Testis (tissue), 3 donors: ENCODE data around the gene TMEM236. TPM values are rescaled to one million over a fixed set of nuclear protein-coding genes. Genes with fewer than 3 reads are reported as not detected.

ENCODE experiments used
- DNase-seq: peaks from one replicate; pipeline ENCODE4 v3.0.0-alpha.2; 2019
- H3K27ac ChIP-seq, 2 donors: fragments of 200-600 bp; sonication (generic); one replicate each; pipeline ENCODE4 v1.5.1; 2019
- H3K27me3 ChIP-seq: fragments of 200-600 bp; sonication (generic); one replicate; pipeline ENCODE4 v1.5.1; 2019
- H3K36me3 ChIP-seq: fragments of 200-600 bp; sonication (generic); one replicate; pipeline ENCODE4 v1.5.1; 2017; ENCODE audit warnings: low read depth; ENCODE audit errors: missing control alignments
- H3K4me1 ChIP-seq: fragments of 200-600 bp; sonication (generic); one replicate; pipeline ENCODE4 v1.5.1; 2019
- H3K4me3 ChIP-seq, 2 donors: fragments of 200-600 bp; sonication (generic); one replicate each; pipeline ENCODE4 v1.5.1; 2017 to 2019
- H3K9me3 ChIP-seq: fragments of 200-600 bp; sonication (generic); one replicate; pipeline ENCODE4 v1.5.1; 2017
- POLR2A ChIP-seq: fragments of 450-650 bp; IDR thresholded peaks from one replicate; pipeline ENCODE4 v1.6.1; 2017; ENCODE audit warnings: antibody characterized with exemption, mild to moderate bottlenecking, moderate library complexity
- WGBS, 2 donors: methylation state at CpG; one replicate each; pipeline ENCODE4 v1.1.5; 2018; 5-methylcytosine and 5-hydroxymethylcytosine counted together
- intact Hi-C: fragments of 100-400 bp; cut with DNase I; formaldehyde crosslinking; loops from one replicate; pipeline ENCODE4 v1.15.1; 2023; ENCODE audit warnings: low total_unique reads
- polyA plus RNA-seq: library from polyadenylated mRNA; stranded (reverse); fragments of 350-450 nt; fragmentation: Illumina TruSeq; extraction: RNeasy Lipid Tissue Mini Kit (QIAGEN cat#74804); gene quantifications from one replicate; pipeline ENCODE4 v1.2.3, GENCODE V29; 2014; ENCODE audit warnings: low read depth, low replicate concordance; ENCODE audit not compliant: insufficient read depth
- total RNA-seq, 2 donors: library from RNA; depleted of rRNA; stranded (reverse); fragments of >200 nt; gene quantifications; one replicate each; pipeline ENCODE4 v1.2.3, GENCODE V29; 2016
- TF ChIP-seq, protein P1 (sequence below), 3 experiments: fragments of 450-650 bp in 2 of 3; fragments of 200-600 bp in 1 of 3; sonication (generic) in 1 of 3; IDR thresholded peaks; one replicate each; pipeline ENCODE4 v1.5.1; 2016 to 2019; ENCODE audit warnings: antibody characterized with exemption in 3 of 3, mild to moderate bottlenecking in 2 of 3, moderate library complexity in 1 of 3

The TMEM236 gene
- total and polyA plus RNA-seq, 3 donors from 2014 or later = 0.43 to 0.49 (median 0.47) TPM

DNA sequence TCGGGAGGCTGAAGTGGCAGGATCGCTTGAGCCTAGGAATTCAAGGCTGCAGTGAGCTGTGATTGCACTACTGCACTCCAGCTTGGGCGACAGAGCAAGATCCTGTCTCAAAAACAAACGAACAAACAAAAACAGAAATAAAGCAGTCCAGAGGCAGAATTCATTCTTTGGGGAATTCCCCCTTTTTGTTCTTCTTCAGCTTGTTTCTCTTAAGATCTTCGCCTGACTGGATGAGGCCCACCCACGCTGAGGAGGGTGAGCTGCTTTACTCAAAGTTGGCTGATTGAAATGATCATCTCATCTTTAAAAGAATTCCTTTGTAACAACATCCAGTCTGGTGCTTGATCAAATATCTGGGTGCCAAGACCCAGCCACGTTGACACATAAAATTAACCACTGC lies 67.8 kb downstream of the TMEM236 start:
- no peak for DNase-seq
- Histone ChIP-seq H3K27ac (no peak overlapping the region), H3K27me3 (no peaks in the 10 kb centered on the region), H3K9me3 (no peaks in the 10 kb centered on the region), H3K4me3 (no peak overlapping the region), H3K36me3 (no peaks in the 10 kb centered on the region), H3K4me1 (no peaks in the 10 kb centered on the region)
- intact Hi-C loops = no loop called here
- no peak for TF ChIP-seq POLR2A
- TF ChIP-seq, protein P1, sequence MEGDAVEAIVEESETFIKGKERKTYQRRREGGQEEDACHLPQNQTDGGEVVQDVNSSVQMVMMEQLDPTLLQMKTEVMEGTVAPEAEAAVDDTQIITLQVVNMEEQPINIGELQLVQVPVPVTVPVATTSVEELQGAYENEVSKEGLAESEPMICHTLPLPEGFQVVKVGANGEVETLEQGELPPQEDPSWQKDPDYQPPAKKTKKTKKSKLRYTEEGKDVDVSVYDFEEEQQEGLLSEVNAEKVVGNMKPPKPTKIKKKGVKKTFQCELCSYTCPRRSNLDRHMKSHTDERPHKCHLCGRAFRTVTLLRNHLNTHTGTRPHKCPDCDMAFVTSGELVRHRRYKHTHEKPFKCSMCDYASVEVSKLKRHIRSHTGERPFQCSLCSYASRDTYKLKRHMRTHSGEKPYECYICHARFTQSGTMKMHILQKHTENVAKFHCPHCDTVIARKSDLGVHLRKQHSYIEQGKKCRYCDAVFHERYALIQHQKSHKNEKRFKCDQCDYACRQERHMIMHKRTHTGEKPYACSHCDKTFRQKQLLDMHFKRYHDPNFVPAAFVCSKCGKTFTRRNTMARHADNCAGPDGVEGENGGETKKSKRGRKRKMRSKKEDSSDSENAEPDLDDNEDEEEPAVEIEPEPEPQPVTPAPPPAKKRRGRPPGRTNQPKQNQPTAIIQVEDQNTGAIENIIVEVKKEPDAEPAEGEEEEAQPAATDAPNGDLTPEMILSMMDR (IDR thresholded peaks at IDR 0.05) = no peak
- 77 to 82% methylated on average over 7 of the region's 7 CpGs for WGBS, 2 donors

DNA sequence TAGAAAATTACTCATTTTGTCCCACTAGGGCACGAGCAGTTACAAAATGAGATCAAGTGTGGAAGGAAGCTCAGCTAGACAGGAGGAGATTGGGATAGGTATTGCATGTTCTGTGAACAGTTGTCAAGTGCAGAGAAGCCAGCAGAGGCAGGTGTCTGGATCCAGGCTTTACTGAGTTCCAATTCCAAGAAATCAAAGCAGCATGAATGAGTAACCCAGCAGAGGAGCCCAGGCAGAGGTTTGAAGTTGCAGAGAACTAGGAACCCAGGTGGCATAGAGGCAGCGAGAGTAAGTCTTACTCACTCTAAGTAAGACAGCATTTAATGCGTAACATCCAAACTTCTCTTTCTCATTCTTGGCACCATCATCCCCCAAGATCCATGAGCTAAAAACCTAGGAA lies 68.9 kb downstream of the TMEM236 start:
- intact Hi-C loops = no loop called here
- no peak overlapping the region for H3K27ac ChIP-seq
- H3K9me3 ChIP-seq = no peaks in the 10 kb centered on the region
- H3K36me3 ChIP-seq = no peaks in the 10 kb centered on the region
- H3K4me3 ChIP-seq = no peak overlapping the region
- no peaks in the 10 kb centered on the region for H3K4me1 ChIP-seq
- WGBS, 2 donors = 85 to 93% methylated on average over 3 of the region's 3 CpGs
- no peaks in the 10 kb centered on the region for H3K27me3 ChIP-seq
- no peak for DNase-seq
- no peak for TF ChIP-seq POLR2A
- TF ChIP-seq, protein P1 (IDR thresholded peaks at IDR 0.05) = no peak

DNA sequence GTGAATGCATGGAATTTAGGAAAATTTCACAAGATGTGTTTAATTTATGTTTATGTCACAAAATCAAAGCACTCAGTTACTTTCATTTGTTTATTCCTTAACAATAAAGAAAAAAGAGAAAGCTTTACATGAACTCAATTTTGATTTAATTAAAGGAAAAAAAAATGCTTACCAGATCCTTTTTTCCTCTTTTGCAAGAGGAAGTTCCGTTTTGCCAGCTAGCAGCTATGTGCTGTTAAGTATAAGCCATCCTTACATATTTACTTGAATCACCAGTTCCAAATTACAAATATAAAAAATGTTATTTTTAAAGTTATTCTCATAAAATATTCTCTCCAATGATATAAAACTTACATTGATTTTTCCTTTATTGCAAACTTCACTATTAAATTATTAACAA lies 69.9 kb downstream of the TMEM236 start:
- intact Hi-C loops = no loop called here
- Histone ChIP-seq H3K27ac (no peak overlapping the region), H3K9me3 (no peaks in the 10 kb centered on the region), H3K4me1 (no peaks in the 10 kb centered on the region), H3K36me3 (no peaks in the 10 kb centered on the region), H3K27me3 (no peaks in the 10 kb centered on the region), H3K4me3 (no peak overlapping the region)
- DNase-seq = no peak
- no peak for TF ChIP-seq POLR2A
- TF ChIP-seq, protein P1 (IDR thresholded peaks at IDR 0.05) = no peak
- 81 to 85% methylated on average over 1 of the region's 1 CpG for WGBS, 2 donors

DNA sequence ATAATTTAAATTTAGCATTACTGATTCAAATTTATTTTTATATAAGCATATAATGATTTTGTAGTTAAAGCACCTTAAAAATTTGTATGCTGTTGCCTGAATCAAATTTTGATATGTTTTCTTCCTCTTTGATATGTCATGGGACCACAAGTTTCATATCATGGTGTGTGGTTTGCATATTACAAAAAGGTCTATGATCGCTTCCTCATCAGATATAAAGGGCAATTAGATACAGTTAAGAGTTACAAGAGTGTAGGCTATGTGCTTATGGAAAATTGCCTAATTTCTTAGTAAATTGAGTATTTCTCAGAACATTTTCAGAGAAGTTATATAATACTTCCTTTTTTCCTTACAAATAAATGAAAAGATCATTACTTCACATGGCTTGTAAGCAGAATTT lies 79.3 kb downstream of the TMEM236 start:
- TF ChIP-seq, protein P1 (IDR thresholded peaks at IDR 0.05) = no peak
- TF ChIP-seq POLR2A = no peak
- 77 to 80% methylated on average over 1 of the region's 1 CpG for WGBS, 2 donors
- no peaks in the 10 kb centered on the region for H3K9me3 ChIP-seq
- no peak for DNase-seq
- no peaks in the 10 kb centered on the region for H3K4me1 ChIP-seq
- no peak overlapping the region for H3K27ac ChIP-seq
- no peak overlapping the region for H3K4me3 ChIP-seq
- H3K27me3 ChIP-seq = no peaks in the 10 kb centered on the region
- intact Hi-C loops = no loop called here
- no peaks in the 10 kb centered on the region for H3K36me3 ChIP-seq

DNA sequence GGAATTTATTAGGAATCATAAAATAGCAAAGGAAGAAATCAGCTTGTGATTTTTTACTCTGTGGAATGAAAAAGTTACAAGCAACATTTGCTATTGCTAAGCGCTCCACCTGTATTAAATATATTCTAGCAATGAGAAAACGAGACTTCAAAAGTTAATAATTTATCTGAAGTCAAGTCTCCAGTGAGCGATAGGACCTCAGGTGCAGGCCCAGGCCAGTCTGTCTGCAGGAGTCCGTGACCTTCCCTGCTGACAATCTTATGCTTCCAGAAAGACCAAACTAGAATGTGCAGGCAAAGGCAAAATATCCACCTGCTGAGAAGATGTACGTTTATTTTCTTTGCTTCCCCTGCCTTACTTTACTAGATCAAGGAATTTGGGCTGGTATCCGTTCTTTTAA lies 79.9 kb downstream of the TMEM236 start:
- H3K9me3 ChIP-seq = no peaks in the 10 kb centered on the region
- H3K27me3 ChIP-seq = no peaks in the 10 kb centered on the region
- H3K36me3 ChIP-seq = no peaks in the 10 kb centered on the region
- no peak for DNase-seq
- TF ChIP-seq, protein P1 (IDR thresholded peaks at IDR 0.05) = no peak
- TF ChIP-seq POLR2A = no peak
- H3K27ac ChIP-seq = no peak overlapping the region
- H3K4me3 ChIP-seq = peak overlapping the region in 1 of 2 donors; percentile 24
- 62 to 70% methylated on average over 6 of the region's 6 CpGs for WGBS, 2 donors
- no peaks in the 10 kb centered on the region for H3K4me1 ChIP-seq
- intact Hi-C loops = no loop called here
